Measurements from ENCODE around the gene FBXW11. TPM values are rescaled to one million over a fixed set of nuclear protein-coding genes. Genes with fewer than 3 reads are reported as not detected.
"Not testable (repeated sequence)": the region's sequence is repeated elsewhere in the genome, so short reads cannot be mapped to it uniquely, and the experiment has no call there.

The FBXW11 gene
- total RNA-seq, 4 donors from 2014 or later, result 35.9 to 56.8 (median 50.9) TPM

DNA sequence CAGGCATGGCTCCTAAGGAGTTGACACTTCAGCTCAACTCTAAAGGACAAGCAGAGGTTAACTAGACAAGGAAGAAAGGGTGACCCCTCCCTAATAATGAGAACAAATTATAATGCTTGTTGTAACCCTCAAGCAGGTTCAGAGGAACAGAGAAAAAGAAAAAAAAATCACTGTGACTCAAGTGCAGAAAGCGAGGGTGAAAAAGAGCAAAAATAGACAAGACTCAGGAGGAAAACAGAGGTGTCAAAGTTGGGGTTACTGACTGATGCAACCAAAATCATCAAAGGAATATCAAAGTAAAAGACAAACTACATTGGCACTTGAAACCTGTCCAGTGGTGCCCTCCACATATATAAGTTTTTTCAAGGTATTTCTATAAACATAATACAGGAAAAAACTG, 28.4 kb downstream of the FBXW11 start:
- no peak overlapping the region for H3K4me3 ChIP-seq (ENCODE audit: low read depth, poor library complexity, severe bottlenecking)
- no peak for TF ChIP-seq POLR2A (IDR thresholded peaks at IDR 0.05)
- no peak for DNase-seq (ENCODE audit: low spot score in 2 of 2)
- WGBS, 2 donors, result 79 to 88% methylated on average over 1 of the region's 1 CpG
- intact Hi-C loops (cut with DNase I; ENCODE audit: low total_unique reads), result no loop called here

DNA sequence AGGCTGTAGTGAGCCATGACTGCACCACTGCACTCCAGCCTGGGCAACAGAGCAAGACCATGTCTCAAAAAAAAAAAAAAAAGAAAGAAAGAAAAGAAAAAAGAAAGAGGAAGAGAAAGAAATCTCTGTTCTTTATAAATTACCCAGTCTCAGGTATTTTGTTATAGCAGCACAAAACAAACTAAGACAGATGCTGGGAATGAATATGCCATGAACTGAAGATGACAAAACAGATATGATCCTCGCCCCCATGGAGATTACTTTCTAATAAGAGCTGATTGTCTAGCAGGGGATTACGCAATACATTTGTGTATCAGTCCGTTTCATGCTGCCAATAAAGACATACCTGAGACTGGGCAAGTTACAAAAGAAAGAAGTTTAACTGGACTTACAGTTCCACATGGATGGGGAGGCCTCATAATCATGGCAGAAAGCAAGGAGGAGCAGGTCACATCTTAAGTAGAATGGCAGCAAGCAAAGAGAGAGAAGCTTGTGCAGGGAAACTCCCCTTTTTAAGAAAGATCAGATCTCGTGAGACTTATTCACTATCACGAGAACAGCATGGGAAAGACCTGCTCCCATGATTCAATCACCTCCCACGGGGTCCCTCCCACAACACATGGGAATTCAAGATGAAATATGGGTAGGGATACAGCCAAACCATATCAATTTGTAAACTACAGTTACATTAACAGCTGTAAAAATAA, 29.0 kb downstream of the FBXW11 start:
- H3K4me3 ChIP-seq (ENCODE audit: low read depth, poor library complexity, severe bottlenecking); intact Hi-C loops (cut with DNase I; ENCODE audit: low total_unique reads); DNase-seq (ENCODE audit: low spot score in 2 of 2): not testable (repeated sequence)
- WGBS, 2 donors, result 79 to 82% methylated on average over 6 of the region's 6 CpGs

DNA sequence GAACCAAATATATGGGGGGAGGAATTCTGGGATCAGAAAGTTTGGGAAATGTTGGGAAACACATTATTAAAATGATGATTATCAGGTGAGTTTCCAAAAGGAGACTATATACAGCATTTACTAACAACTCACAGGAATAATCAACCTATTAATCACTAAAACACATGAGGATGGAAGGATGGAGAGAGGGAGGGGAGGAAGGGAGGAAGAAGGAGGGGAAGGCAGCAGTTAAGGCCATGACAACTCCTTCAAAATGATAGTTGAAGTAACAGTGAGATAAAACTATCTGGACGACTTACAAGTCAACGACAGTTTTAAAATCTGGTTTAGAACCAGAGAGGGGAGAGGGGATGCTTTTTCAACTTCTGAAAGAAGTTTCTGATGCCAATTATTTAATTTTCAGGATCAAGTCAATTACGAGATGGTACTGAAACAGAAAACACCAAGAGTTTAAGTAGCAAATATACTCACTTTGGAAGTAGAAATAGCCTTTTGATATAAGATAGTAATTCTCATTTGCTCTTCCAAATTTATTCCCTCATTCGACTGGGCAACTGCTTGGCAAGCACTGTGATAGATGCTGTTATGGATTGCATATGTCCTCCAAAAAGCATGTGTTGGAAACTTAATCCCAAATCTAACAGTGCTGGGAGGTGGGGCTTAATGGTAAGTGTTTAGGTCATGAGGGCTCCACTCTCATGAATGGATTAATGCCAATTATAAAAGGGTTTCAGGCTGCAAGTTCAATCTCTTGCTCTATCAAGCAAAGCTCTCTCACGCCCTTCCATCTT, 30.4 kb downstream of the FBXW11 start:
- H3K4me3 ChIP-seq (ENCODE audit: low read depth, poor library complexity, severe bottlenecking), result no peak overlapping the region
- TF ChIP-seq, protein P1, sequence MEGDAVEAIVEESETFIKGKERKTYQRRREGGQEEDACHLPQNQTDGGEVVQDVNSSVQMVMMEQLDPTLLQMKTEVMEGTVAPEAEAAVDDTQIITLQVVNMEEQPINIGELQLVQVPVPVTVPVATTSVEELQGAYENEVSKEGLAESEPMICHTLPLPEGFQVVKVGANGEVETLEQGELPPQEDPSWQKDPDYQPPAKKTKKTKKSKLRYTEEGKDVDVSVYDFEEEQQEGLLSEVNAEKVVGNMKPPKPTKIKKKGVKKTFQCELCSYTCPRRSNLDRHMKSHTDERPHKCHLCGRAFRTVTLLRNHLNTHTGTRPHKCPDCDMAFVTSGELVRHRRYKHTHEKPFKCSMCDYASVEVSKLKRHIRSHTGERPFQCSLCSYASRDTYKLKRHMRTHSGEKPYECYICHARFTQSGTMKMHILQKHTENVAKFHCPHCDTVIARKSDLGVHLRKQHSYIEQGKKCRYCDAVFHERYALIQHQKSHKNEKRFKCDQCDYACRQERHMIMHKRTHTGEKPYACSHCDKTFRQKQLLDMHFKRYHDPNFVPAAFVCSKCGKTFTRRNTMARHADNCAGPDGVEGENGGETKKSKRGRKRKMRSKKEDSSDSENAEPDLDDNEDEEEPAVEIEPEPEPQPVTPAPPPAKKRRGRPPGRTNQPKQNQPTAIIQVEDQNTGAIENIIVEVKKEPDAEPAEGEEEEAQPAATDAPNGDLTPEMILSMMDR (IDR thresholded peaks at IDR 0.05), result no peak
- TF ChIP-seq POLR2A (IDR thresholded peaks at IDR 0.05), result no peak
- intact Hi-C loops (cut with DNase I; ENCODE audit: low total_unique reads), result no loop called here
- no peak for DNase-seq (ENCODE audit: low spot score in 2 of 2)
- 69% methylated on average over 5 of the region's 5 CpGs for WGBS, 2 donors

DNA sequence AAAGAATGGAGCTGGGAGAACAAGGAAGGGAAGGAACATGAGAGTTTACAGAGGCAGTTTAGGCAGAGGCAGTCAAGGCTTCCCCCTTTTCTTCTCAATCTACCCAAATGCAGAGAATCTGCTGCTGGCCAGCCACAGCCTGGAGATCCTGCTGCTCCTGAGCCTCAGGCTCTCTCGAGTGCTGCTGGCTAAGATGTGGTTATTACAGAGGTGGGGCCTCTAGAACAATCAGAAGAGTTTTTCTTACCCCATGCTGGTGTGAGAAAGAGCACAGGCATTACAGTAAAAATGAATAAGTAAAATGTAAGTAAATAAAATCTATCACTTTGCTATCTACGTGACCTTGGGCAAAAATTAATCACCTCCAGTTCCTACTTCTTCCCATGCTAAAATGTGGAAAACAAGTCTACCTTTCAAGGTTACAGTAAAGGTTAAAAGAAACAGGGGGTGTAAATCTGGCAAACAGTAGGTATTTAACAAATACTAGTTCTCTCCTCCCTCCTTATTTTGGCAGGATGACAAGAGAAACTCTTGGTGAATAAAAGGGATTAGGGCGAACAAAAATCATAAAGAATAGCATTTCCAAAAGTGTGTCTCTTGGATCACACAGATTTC, 31.1 kb downstream of the FBXW11 start:
- WGBS, 2 donors, result 70 to 74% methylated on average over 3 of the region's 3 CpGs
- DNase-seq (ENCODE audit: low spot score in 2 of 2), result no peak
- intact Hi-C loops (cut with DNase I; ENCODE audit: low total_unique reads), result no loop called here
- H3K4me3 ChIP-seq (ENCODE audit: low read depth, poor library complexity, severe bottlenecking), result no peak overlapping the region
- TF ChIP-seq, protein P1 (IDR thresholded peaks at IDR 0.05), result no peak
- no peak for TF ChIP-seq POLR2A (IDR thresholded peaks at IDR 0.05)

DNA sequence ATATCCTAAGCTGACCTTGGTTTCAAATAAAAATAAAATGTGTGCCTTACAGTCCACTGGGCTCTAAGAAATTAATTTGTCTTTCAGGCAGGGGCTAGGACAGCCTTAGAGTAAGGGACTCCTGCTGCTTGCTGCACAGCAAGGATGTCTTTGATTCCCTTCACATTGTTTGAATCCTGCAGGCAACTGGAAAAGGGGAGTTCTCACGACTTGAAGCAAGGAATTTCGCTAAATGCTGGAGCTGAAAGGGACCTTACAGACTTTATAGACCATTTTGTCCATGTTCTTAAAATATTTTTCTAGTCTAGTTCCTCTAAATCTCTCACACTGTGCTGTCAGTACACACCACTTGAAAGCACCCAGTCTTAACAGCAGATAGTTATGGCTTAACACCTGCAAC, 35.6 kb downstream of the FBXW11 start:
- intact Hi-C loops (cut with DNase I; ENCODE audit: low total_unique reads), result no loop called here
- no peak for DNase-seq (ENCODE audit: low spot score in 2 of 2)
- no peak for TF ChIP-seq POLR2A (IDR thresholded peaks at IDR 0.05)
- TF ChIP-seq, protein P1 (IDR thresholded peaks at IDR 0.05), result no peak
- 89 to 96% methylated on average over 2 of the region's 2 CpGs for WGBS, 2 donors
- no peak overlapping the region for H3K4me3 ChIP-seq (ENCODE audit: low read depth, poor library complexity, severe bottlenecking)

DNA sequence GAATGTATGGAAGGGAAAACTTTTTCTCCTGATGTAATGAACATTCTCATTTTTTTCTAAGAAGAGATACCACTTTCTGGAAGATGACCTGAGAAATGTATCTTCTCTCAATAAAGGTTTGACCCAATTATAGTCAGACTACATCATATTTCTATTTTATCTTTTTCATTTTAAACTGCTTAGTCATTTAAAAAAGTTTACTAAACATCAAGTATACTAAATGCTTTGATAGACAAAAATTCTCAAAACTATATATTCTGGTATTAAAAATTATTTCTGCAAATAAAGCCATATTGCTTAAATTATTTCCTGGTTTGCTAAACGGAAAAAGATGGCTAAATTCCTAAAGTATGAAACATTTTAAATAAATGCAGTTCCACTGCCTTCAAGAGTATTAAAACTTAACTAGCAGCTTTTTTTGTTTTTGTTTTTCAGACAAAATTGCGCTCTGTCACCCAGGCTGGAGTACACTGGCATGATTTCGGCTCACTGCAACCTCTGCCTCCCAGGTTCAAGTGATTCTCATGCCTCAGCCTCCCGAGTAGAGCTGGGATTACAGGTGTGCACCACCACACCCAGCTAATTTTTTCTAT, 37.1 kb downstream of the FBXW11 start:
- intact Hi-C loops (cut with DNase I; ENCODE audit: low total_unique reads), result no loop called here
- no peak overlapping the region for H3K4me3 ChIP-seq (ENCODE audit: low read depth, poor library complexity, severe bottlenecking)
- WGBS, 2 donors, result 75 to 86% methylated on average over 4 of the region's 4 CpGs
- TF ChIP-seq, protein P1 (IDR thresholded peaks at IDR 0.05), result no peak
- TF ChIP-seq POLR2A (IDR thresholded peaks at IDR 0.05), result no peak
- no peak for DNase-seq (ENCODE audit: low spot score in 2 of 2)
